Peyer's patch (tissue), 4 donors: Measurements from ENCODE around the gene HORMAD2.

Experiments used
- POLR2A ChIP-seq, 2 donors: fragments of 450-650 bp; IDR thresholded peaks; one replicate each; pipeline ENCODE4 v1.5.1; 2017; ENCODE audit warnings: antibody characterized with exemption in 2 of 2, mild to moderate bottlenecking in 2 of 2, moderate library complexity in 2 of 2
- TF ChIP-seq, protein P1 (sequence below), 6 experiments: fragments of 450-650 bp in 4 of 6; fragments of 200-600 bp in 2 of 6; sonication (generic) in 1 of 6; IDR thresholded peaks; one replicate each; pipeline ENCODE4 v1.5.1; 2017 to 2019; ENCODE audit warnings: antibody characterized with exemption in 6 of 6, mild to moderate bottlenecking in 3 of 6, moderate library complexity in 1 of 6

DNA sequence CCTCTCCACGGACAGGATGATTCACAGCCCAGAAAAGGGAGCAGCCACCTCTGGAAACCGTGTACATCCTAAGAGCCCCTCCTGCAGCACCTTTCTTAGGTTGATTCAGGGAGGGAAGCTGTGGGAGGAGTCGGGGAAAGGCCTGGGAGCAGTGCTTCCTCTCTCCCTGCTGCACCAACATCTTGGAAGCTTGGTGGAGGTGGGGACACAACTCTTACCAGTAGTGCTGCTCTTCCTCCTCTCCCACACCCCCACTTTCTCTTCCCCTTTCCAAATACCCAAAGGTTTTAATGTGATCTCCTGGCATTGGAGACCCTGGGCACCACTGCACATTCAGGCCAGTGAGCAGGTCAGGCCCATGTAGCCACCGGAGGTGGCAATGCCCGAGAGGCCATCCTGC is 46.4 kb upstream of the HORMAD2 start:
- TF ChIP-seq, protein P1, sequence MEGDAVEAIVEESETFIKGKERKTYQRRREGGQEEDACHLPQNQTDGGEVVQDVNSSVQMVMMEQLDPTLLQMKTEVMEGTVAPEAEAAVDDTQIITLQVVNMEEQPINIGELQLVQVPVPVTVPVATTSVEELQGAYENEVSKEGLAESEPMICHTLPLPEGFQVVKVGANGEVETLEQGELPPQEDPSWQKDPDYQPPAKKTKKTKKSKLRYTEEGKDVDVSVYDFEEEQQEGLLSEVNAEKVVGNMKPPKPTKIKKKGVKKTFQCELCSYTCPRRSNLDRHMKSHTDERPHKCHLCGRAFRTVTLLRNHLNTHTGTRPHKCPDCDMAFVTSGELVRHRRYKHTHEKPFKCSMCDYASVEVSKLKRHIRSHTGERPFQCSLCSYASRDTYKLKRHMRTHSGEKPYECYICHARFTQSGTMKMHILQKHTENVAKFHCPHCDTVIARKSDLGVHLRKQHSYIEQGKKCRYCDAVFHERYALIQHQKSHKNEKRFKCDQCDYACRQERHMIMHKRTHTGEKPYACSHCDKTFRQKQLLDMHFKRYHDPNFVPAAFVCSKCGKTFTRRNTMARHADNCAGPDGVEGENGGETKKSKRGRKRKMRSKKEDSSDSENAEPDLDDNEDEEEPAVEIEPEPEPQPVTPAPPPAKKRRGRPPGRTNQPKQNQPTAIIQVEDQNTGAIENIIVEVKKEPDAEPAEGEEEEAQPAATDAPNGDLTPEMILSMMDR (IDR thresholded peaks at IDR 0.05): no peak
- TF ChIP-seq POLR2A (IDR thresholded peaks at IDR 0.05): no peak
